ENCODE results near the gene ETFA. TPM values are rescaled to one million over a fixed set of nuclear protein-coding genes. Genes with fewer than 3 reads are reported as not detected.

The ETFA gene
- polyA plus RNA-seq, 3 donors from 2014 or later, result 146 to 157 (median 157) TPM

GRCh38 chr15:76344893-76345582, 33.8 kb upstream of the ETFA start:
- Mint-ChIP-seq H3K9me3 (peaks cover 0 to 5% (median 0%) of the 10 kb centered on the region in 6 donors), H3K27ac (no peak overlapping the region), H3K27me3 (ENCODE audit: low read depth in 3 of 3) (peaks cover 19 to 54% (median 50%) of the 10 kb centered on the region in 3 donors), H3K4me1 (peaks cover 42 to 56% of the 10 kb centered on the region in 2 donors), H3K36me3 (peaks cover 11 to 17% (median 15%) of the 10 kb centered on the region in 3 donors), H3K4me3 (peak overlapping the region; percentile 56 to 72 (median 61))
- DNase-seq, result no peak

GRCh38 chr15:76343313-76343996, 32.2 kb upstream of the ETFA start:
- H3K27ac Mint-ChIP-seq, result no peak overlapping the region
- peaks cover 25 to 64% (median 63%) of the 10 kb centered on the region in 3 donors for H3K27me3 Mint-ChIP-seq (ENCODE audit: low read depth in 3 of 3)
- peaks cover 7 to 10% (median 8%) of the 10 kb centered on the region in 3 donors for H3K36me3 Mint-ChIP-seq
- DNase-seq, result no peak
- peak overlapping the region in 3 of 5 donors; percentile 4 to 46 (median 17) for H3K4me3 Mint-ChIP-seq
- H3K4me1 Mint-ChIP-seq, result peaks cover 52 to 71% of the 10 kb centered on the region in 2 donors
- peaks cover 0 to 5% (median 0%) of the 10 kb centered on the region in 6 donors for H3K9me3 Mint-ChIP-seq

GRCh38 chr15:76342382-76343201, 31.3 kb upstream of the ETFA start:
- H3K27ac Mint-ChIP-seq, result no peak overlapping the region
- peaks cover 0 to 5% (median 0%) of the 10 kb centered on the region in 6 donors for H3K9me3 Mint-ChIP-seq
- no peak for DNase-seq
- peak overlapping the region; percentile 60 to 85 (median 77) for H3K4me3 Mint-ChIP-seq
- peaks cover 0 to 1% (median 0%) of the 10 kb centered on the region in 3 donors for H3K36me3 Mint-ChIP-seq
- peaks cover 26 to 60% (median 60%) of the 10 kb centered on the region in 3 donors for H3K27me3 Mint-ChIP-seq (ENCODE audit: low read depth in 3 of 3)
- peaks cover 53 to 72% of the 10 kb centered on the region in 2 donors for H3K4me1 Mint-ChIP-seq

- Mint-ChIP-seq H3K9me3 (peaks cover 0 to 8% (median 0%) of the 10 kb centered on the region in 6 donors), H3K27me3 (ENCODE audit: low read depth in 3 of 3) (peaks cover 32 to 65% (median 63%) of the 10 kb centered on the region in 3 donors), H3K4me1 (peaks cover 58 to 76% of the 10 kb centered on the region in 2 donors), H3K36me3 (peaks cover 0 to 2% (median 0%) of the 10 kb centered on the region in 3 donors), H3K27ac (no peak overlapping the region), H3K4me3 (peak overlapping the region; percentile 72 to 85 (median 77))
- no peak for DNase-seq
These were observed 30.8 kb upstream of the ETFA start for GRCh38 chr15:76342058-76342381.

- Mint-ChIP-seq H3K9me3 (peaks cover 0 to 8% (median 0%) of the 10 kb centered on the region in 6 donors), H3K4me3 (peak overlapping the region; percentile 72 to 88 (median 77)), H3K27ac (no peak overlapping the region), H3K4me1 (peaks cover 61 to 81% of the 10 kb centered on the region in 2 donors), H3K27me3 (ENCODE audit: low read depth in 3 of 3) (peaks cover 36 to 70% (median 62%) of the 10 kb centered on the region in 3 donors), H3K36me3 (peaks cover 0 to 4% (median 0%) of the 10 kb centered on the region in 3 donors)
- no peak for DNase-seq
These were observed 30.2 kb upstream of the ETFA start for GRCh38 chr15:76341366-76342057.

GRCh38 chr15:76340803-76341365, 29.6 kb upstream of the ETFA start:
- Mint-ChIP-seq H3K4me3 (peak overlapping the region; percentile 85 to 96 (median 88)), H3K4me1 (peaks cover 63 to 84% of the 10 kb centered on the region in 2 donors), H3K27ac (no peak overlapping the region), H3K9me3 (peaks cover 0 to 8% (median 0%) of the 10 kb centered on the region in 6 donors), H3K36me3 (peaks cover 0 to 4% (median 0%) of the 10 kb centered on the region in 3 donors), H3K27me3 (ENCODE audit: low read depth in 3 of 3) (peaks cover 38 to 72% (median 62%) of the 10 kb centered on the region in 3 donors)
- DNase-seq, result peak in 2 of 3 donors; percentile 50 to 53

GRCh38 chr15:76340198-76340802, 29.0 kb upstream of the ETFA start:
- Mint-ChIP-seq H3K4me1 (peaks cover 63 to 84% of the 10 kb centered on the region in 2 donors), H3K4me3 (peak overlapping the region; percentile 85 to 96 (median 88)), H3K27me3 (ENCODE audit: low read depth in 3 of 3) (peaks cover 38 to 75% (median 62%) of the 10 kb centered on the region in 3 donors), H3K27ac (peak overlapping the region in 1 of 6 donors; percentile 44), H3K9me3 (peaks cover 0 to 8% (median 0%) of the 10 kb centered on the region in 6 donors), H3K36me3 (peaks cover 0 to 4% (median 0%) of the 10 kb centered on the region in 3 donors)
- DNase-seq, result peak in 2 of 3 donors; percentile 38 to 46

GRCh38 chr15:76339305-76340197, 28.3 kb upstream of the ETFA start:
- Mint-ChIP-seq H3K27ac (peak overlapping the region in 1 of 6 donors; percentile 44), H3K9me3 (peaks cover 0 to 8% (median 0%) of the 10 kb centered on the region in 6 donors), H3K4me3 (peak overlapping the region; percentile 85 to 96 (median 88)), H3K4me1 (peaks cover 65 to 83% of the 10 kb centered on the region in 2 donors), H3K27me3 (ENCODE audit: low read depth in 3 of 3) (peaks cover 41 to 73% (median 63%) of the 10 kb centered on the region in 3 donors), H3K36me3 (peaks cover 0 to 4% (median 0%) of the 10 kb centered on the region in 3 donors)
- DNase-seq, result peak in 1 of 3 donors; percentile 22

GRCh38 chr15:76338486-76339304, 27.4 kb upstream of the ETFA start:
- Mint-ChIP-seq H3K4me3 (peak overlapping the region; percentile 49 to 96 (median 70)), H3K27me3 (ENCODE audit: low read depth in 3 of 3) (peaks cover 45 to 69% (median 66%) of the 10 kb centered on the region in 3 donors), H3K36me3 (peaks cover 0 to 4% (median 0%) of the 10 kb centered on the region in 3 donors), H3K27ac (no peak overlapping the region), H3K4me1 (peaks cover 67 to 75% of the 10 kb centered on the region in 2 donors), H3K9me3 (peaks cover 0 to 8% (median 0%) of the 10 kb centered on the region in 6 donors)
- no peak for DNase-seq

- peaks cover 45 to 67% (median 64%) of the 10 kb centered on the region in 3 donors for H3K27me3 Mint-ChIP-seq (ENCODE audit: low read depth in 3 of 3)
- peak in 1 of 3 donors; percentile 20 for DNase-seq
- H3K36me3 Mint-ChIP-seq, result peaks cover 0 to 4% (median 0%) of the 10 kb centered on the region in 3 donors
- H3K4me1 Mint-ChIP-seq, result peaks cover 60 to 68% of the 10 kb centered on the region in 2 donors
- peak overlapping the region; percentile 73 to 91 (median 87) for H3K4me3 Mint-ChIP-seq
- peak overlapping the region in 1 of 6 donors; percentile 58 for H3K27ac Mint-ChIP-seq
- peaks cover 0 to 8% (median 0%) of the 10 kb centered on the region in 6 donors for H3K9me3 Mint-ChIP-seq
These were observed 26.6 kb upstream of the ETFA start for GRCh38 chr15:76337696-76338485.
